HepG2 (cell line): ENCODE data around the gene HLCS. TPM values are rescaled to one million over a fixed set of nuclear protein-coding genes. Genes with fewer than 3 reads are reported as not detected.

Source experiments
- DPF2 ChIP-seq: sonication (generic); formaldehyde crosslinking; IDR thresholded peaks from 2 replicates; pipeline ENCODE4 v1.4.0; 2020; ENCODE audit warnings: mild to moderate bottlenecking, low read depth, missing genetic modification reagents, borderline replicate concordance
- FOXK1 ChIP-seq: sonication (generic); formaldehyde crosslinking; IDR thresholded peaks from 2 replicates; pipeline ENCODE4 v1.4.0; 2020; ENCODE audit warnings: low read depth, missing genetic modification reagents, borderline replicate concordance
- MEF2D ChIP-seq: sonication (generic); formaldehyde crosslinking; IDR thresholded peaks from 2 replicates; pipeline ENCODE4 v1.5.1; 2020; ENCODE audit warnings: mild to moderate bottlenecking, missing genetic modification reagents
- RFX3 ChIP-seq: IDR thresholded peaks from 2 replicates; pipeline ENCODE4 v1.6.1; 2016; ENCODE audit warnings: missing biosample characterization, missing genetic modification reagents
- SAP130 ChIP-seq: IDR thresholded peaks from 2 replicates; pipeline ENCODE4 v1.6.1; 2016; ENCODE audit warnings: low read depth
- SKIL ChIP-seq: sonication (generic); formaldehyde crosslinking; IDR thresholded peaks from 2 replicates; pipeline ENCODE4 v1.8.0; 2022; ENCODE audit warnings: missing genetic modification reagents, mild to moderate bottlenecking, moderate library complexity, borderline replicate concordance
- SMARCC2 ChIP-seq: fragments of 450-650 bp; IDR thresholded peaks from 2 replicates; pipeline ENCODE4 v1.6.1; 2017; ENCODE audit warnings: antibody characterized with exemption, mild to moderate bottlenecking
- SOX6 ChIP-seq, 2 experiments: fragments of 450-650 bp in 1 of 2; sonication (generic) in 1 of 2; formaldehyde crosslinking in 1 of 2; IDR thresholded peaks; 2 replicates each; pipeline versions ENCODE4 v1.4.0 to v1.6.1; 2017 to 2020; ENCODE audit warnings: antibody characterized with exemption in 1 of 2, mild to moderate bottlenecking in 1 of 2, missing genetic modification reagents in 1 of 2
- TFAP4 ChIP-seq: sonication (generic); IDR thresholded peaks from 2 replicates; pipeline ENCODE4 v1.6.1; 2016; ENCODE audit warnings: low read depth, borderline replicate concordance
- U2AF2 ChIP-seq: fragments of 200-400 bp; formaldehyde crosslinking; IDR thresholded peaks from 2 replicates; pipeline ENCODE4 v1.6.1; 2017; ENCODE audit warnings: low read depth, mild to moderate bottlenecking, low read length
- ZBTB49 ChIP-seq: sonication (generic); formaldehyde crosslinking; IDR thresholded peaks from 2 replicates; pipeline ENCODE4 v1.4.0; 2020; ENCODE audit warnings: missing genetic modification reagents, borderline replicate concordance
- ZEB1 ChIP-seq: IDR thresholded peaks from 2 replicates; pipeline ENCODE4 v1.6.1; 2012; ENCODE audit warnings: mild to moderate bottlenecking, low read depth, inconsistent platforms; ENCODE audit not compliant: insufficient replicate concordance
- ZNF143 ChIP-seq: sonication (generic); formaldehyde crosslinking; IDR thresholded peaks from 2 replicates; pipeline ENCODE4 v1.4.0; 2020; ENCODE audit warnings: missing genetic modification reagents
- ZNF207 ChIP-seq: fragments of 450-650 bp; IDR thresholded peaks from 2 replicates; pipeline ENCODE4 v1.6.1; 2016; ENCODE audit warnings: antibody characterized with exemption, borderline replicate concordance
- ZNF256 ChIP-seq: sonication (generic); formaldehyde crosslinking; conservative IDR thresholded peaks from 2 replicates; pipeline ENCODE4 v1.4.0; 2020; ENCODE audit warnings: missing genetic modification reagents
- ZNF275 ChIP-seq: sonication (generic); formaldehyde crosslinking; IDR thresholded peaks from 2 replicates; pipeline ENCODE4 v1.8.0; 2022; ENCODE audit warnings: missing genetic modification reagents, mild to moderate bottlenecking, inconsistent platforms, borderline replicate concordance
- ZNF280D ChIP-seq: sonication (generic); formaldehyde crosslinking; IDR thresholded peaks from 2 replicates; pipeline ENCODE4 v1.5.1; 2020; ENCODE audit warnings: mild to moderate bottlenecking, missing genetic modification reagents
- ZNF432 ChIP-seq: sonication (generic); formaldehyde crosslinking; IDR thresholded peaks from 2 replicates; pipeline ENCODE4 v1.5.0; 2020; ENCODE audit warnings: missing genetic modification reagents, mild to moderate bottlenecking, borderline replicate concordance
- ZNF549 ChIP-seq: sonication (generic); formaldehyde crosslinking; IDR thresholded peaks from 2 replicates; pipeline ENCODE4 v1.5.0; 2020; ENCODE audit warnings: missing genetic modification reagents
- ZNF629 ChIP-seq: sonication (generic); formaldehyde crosslinking; conservative IDR thresholded peaks from 2 replicates; pipeline ENCODE4 v1.5.0; 2020; ENCODE audit warnings: missing genetic modification reagents
- ZNF672 ChIP-seq: sonication (generic); formaldehyde crosslinking; IDR thresholded peaks from 2 replicates; pipeline ENCODE4 v1.8.1; 2022; ENCODE audit warnings: missing genetic modification reagents
- ZNF773 ChIP-seq: sonication (generic); formaldehyde crosslinking; IDR thresholded peaks from 2 replicates; pipeline ENCODE4 v1.4.0; 2020; ENCODE audit warnings: missing genetic modification reagents, borderline replicate concordance
- polyA plus RNA-seq, 8 experiments: library from polyadenylated mRNA; depleted of rRNA in 3 of 8; stranded (reverse) in 7 of 8; unstranded in 1 of 8; fragments of >200 nt; fragmentation: Illumina TruSeq in 4 of 8; extraction: Trizol in 4 of 8; gene quantifications; 2 replicates each; pipeline versions ENCODE4 v1.2.1 to v1.2.3, GENCODE V29; 2011 to 2016; ENCODE audit warnings: low read depth in 4 of 8, missing spikeins in 1 of 8, mixed read lengths in 1 of 8; ENCODE audit not compliant: insufficient read depth in 1 of 8
- total RNA-seq, 5 experiments: library from RNA; depleted of rRNA; stranded (reverse); fragments of >200 nt; fragmentation: Illumina TruSeq; extraction: Trizol; gene quantifications; 2 replicates each; pipeline ENCODE4 v1.2.3, GENCODE V29; 2016; ENCODE audit warnings: low read depth in 1 of 5

HLCS gene
- total and polyA plus RNA-seq, 2 of the 13 experiments (the other 11 are each of a cell fraction or from before 2014, with no cell fraction given) = 7.9 to 12.3 TPM

DNA sequence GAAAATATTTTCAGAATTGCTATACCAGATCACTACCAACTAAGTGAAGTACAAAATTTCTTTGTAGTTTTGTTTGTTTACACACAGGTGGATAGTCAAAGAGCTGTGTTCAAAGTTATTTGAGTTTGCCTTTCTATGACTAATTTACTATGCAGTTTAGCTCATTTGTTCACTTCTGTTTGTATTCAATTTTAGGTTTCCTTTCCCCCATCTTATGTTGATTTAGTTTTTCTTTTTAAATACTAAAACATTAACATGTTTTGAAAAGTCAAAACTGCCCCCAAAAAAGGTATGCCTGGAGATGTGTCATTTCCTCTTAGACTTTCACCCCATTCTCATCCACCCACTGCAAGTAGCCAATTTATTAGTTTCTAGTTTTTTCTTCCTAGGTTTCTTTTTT is 21.4 kb upstream of the HLCS start (continued):
- TF ChIP-seq ZEB1 = no peak
- no peak for TF ChIP-seq DPF2 (CRISPR knock-in tag)
- no peak for TF ChIP-seq SKIL (CRISPR knock-in tag)
- TF ChIP-seq SAP130 (CRISPR knock-in tag) = peak; percentile 22; the same call in 1 of the 2 replicates
- no peak for TF ChIP-seq SMARCC2
- no peak for TF ChIP-seq ZBTB49 (CRISPR knock-in tag)
- TF ChIP-seq ZNF773 (CRISPR knock-in tag) = no peak
- TF ChIP-seq ZNF672 (CRISPR knock-in tag) = no peak
- no peak for TF ChIP-seq ZNF629
- TF ChIP-seq ZNF432 (CRISPR knock-in tag) = no peak
- TF ChIP-seq FOXK1 (CRISPR knock-in tag) = no peak
- TF ChIP-seq ZNF143 (CRISPR knock-in tag) = no peak
- TF ChIP-seq MEF2D (CRISPR knock-in tag) = no peak
- TF ChIP-seq ZNF207 = no peak
- TF ChIP-seq ZNF275 (CRISPR knock-in tag) = no peak
- TF ChIP-seq ZNF280D (CRISPR knock-in tag) = no peak
- no peak for TF ChIP-seq RFX3 (CRISPR knock-in tag)
- TF ChIP-seq SOX6 (IDR thresholded peaks at IDR 0.05) = no peak
- no peak for TF ChIP-seq SOX6 (CRISPR knock-in tag; IDR thresholded peaks at IDR 0.05)
- no peak for TF ChIP-seq ZNF549
- no peak for TF ChIP-seq ZNF256 (CRISPR knock-in tag)
- no peak for TF ChIP-seq TFAP4
- no peak for TF ChIP-seq U2AF2
